Right ventricle myocardium inferior (tissue), 1 donor: ENCODE results near the gene KIAA0232. TPM values are rescaled to one million over a fixed set of nuclear protein-coding genes. Genes with fewer than 3 reads are reported as not detected.

Experiments used
- ATAC-seq: fragments of 200-7000 bp; cut with Tn5 transposase; one replicate; pipeline ENCODE4 v1.9.1; 2020; ENCODE audit warnings: mild to moderate bottlenecking, moderate library complexity
- DNase-seq: peaks from one replicate; pipeline ENCODE4 v3.0.0; 2021; ENCODE audit errors: missing footprints
- intact Hi-C: fragments of 100-400 bp; cut with DNase I; formaldehyde crosslinking; loops from one replicate; pipeline ENCODE4 v1.11.0; 2022
- total RNA-seq: library from RNA; stranded (reverse); fragmentation: NEBNext Ultra II Directional; extraction: Animal tissue kit (Norgen Biotek cat#: 25700); gene quantifications from one replicate; pipeline ENCODE4 v1.2.1, GENCODE V29; 2021
- donor health status: DM: no; HTN: yes; CAD: no; lungs with severe emphysema.

The KIAA0232 gene
- total RNA-seq, 1 donor from 2014 or later = 72.1 TPM

- ATAC-seq (no peak), DNase-seq (peak; percentile 83)
- intact Hi-C loops = loop anchor here (10.0 kb wide), 1 partner anchor 128 kb away; the partner anchor contains the start of gene TADA2B
Measured at GRCh38 chr4:6916587-6917460, 134.3 kb downstream of the KIAA0232 start.

DNA sequence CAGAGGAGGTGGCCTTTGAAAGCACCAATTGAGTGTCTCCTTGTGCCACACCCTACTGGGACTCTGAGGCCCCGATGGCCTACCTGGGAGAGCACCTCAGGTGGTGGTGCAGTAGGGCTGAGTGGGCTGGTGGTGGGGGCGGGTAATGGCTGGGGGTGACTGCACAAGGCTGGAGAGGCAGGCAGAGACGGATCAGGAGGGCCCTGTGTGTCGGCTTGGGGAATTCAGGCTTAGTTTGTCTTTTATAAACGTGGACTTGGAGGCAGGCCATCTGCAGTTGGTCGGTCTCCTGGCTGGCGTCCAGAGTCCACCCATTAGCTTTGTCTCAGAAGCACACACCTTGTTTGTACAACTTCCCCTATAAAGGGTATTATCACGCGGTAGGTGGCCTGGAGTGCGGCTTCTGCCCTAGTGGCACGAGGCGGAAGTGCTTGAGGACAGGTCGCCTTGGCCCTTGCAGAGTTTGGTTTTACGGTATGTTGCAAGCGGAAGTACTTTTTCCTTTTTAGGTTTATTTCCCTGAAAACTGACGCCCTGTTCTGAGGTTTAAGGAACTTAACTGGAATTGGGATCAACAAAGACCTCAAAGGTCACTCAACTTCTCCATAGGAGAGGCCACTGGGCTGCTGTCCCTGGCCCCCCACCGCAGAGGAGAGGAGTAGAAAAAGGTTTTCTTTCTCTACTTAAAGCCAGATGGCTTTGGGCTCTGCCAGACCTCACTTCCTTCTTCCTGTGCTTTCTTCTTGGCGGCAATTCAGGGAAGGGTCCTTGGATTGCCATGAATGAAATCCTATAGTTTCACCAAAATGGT is 135.1 kb downstream of the KIAA0232 start:
- peak; percentile 91 for DNase-seq
- intact Hi-C loops = loop anchor here (10.0 kb wide), 1 partner anchor 127 kb away; the partner anchor contains the start of gene TADA2B
- ATAC-seq = peak; percentile 67

GRCh38 chr4:6918338-6918737 is 135.8 kb downstream of the KIAA0232 start:
- DNase-seq = peak; percentile 57
- ATAC-seq = no peak
- intact Hi-C loops = loop anchor here (10.0 kb wide), 1 partner anchor 126 kb away; the partner anchor contains the start of gene TADA2B

DNA sequence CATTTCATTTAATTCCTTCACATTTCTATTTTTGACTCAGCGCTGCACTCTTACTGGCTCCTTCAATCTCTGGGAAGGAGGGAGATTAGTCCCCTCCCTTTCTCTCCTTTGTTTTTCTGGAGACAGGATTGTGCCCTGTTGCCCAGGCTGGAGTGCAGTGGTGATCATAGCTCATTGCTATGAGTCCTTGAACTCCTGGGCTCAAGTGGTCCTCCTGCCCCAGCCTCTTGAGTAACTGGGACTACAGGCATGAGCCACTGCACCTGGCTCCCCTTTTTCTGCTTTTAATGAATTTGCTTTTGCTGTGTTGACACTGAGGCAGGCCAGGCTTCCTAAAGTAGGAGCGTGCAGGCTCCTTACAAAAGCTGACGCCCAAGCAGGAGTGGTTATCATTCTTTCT is 137.6 kb downstream of the KIAA0232 start:
- intact Hi-C loops = no loop called here
- peak; percentile 27 for DNase-seq
- ATAC-seq = no peak

- ATAC-seq = no peak
- peak; percentile 44 for DNase-seq
- intact Hi-C loops = no loop called here
Measured at GRCh38 chr4:6923507-6923906, 141.0 kb downstream of the KIAA0232 start.

DNA sequence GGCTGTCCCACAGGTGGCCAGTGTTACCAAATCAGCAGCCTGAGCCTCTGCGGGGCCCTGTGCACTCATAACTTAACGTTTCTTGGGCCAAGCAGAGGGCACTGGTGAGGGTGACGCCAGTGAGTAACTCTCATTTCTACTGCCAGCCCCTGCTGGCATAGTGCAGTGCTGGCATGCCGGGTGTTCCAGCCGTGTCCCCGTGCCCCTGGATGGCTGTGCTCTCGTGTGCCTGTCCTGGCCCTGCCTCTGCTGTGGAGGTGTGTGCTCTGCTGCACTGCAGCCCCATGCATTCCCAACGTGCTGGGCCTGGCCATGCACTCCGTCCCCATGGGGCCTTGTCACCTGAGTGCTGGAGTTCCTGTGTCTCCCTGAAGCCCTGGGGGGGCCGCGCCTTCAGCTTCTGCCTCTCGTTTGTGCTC is 141.8 kb downstream of the KIAA0232 start:
- DNase-seq = peak; percentile 65
- intact Hi-C loops = no loop called here

GRCh38 chr4:6925357-6925836 is 142.9 kb downstream of the KIAA0232 start:
- peak; percentile 78 for DNase-seq
- intact Hi-C loops = loop anchor here (5.0 kb wide), 1 partner anchor 62 kb away; no protein-coding TSS in a partner anchor
- ATAC-seq = peak; percentile 44

More for the DNA sequence above, 141.8 kb downstream of the KIAA0232 start:
- ATAC-seq = peak; percentile 84

DNA sequence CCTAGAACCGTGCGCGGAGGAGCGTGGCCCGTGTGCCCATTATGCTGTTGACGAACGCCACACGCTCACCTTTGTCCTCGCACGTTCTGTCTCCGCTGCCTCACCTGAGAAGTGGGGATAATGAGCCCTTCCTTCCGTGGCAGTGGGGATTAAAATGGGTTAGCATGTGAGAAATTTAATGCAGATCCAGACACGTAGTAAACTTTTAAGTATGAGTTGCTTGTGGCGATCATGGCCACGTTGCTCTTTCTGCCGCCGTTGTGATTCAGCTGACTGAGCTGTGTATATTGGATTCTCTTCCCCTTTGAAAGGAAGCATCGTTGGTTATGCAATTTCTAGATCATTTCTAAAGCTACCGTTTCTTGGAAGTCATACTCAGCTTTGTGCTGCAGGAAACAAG is 143.6 kb downstream of the KIAA0232 start:
- DNase-seq = peak; percentile 68
- intact Hi-C loops = loop anchor here (5.0 kb wide), 1 partner anchor 61 kb away; no protein-coding TSS in a partner anchor
- peak; percentile 16 for ATAC-seq

DNA sequence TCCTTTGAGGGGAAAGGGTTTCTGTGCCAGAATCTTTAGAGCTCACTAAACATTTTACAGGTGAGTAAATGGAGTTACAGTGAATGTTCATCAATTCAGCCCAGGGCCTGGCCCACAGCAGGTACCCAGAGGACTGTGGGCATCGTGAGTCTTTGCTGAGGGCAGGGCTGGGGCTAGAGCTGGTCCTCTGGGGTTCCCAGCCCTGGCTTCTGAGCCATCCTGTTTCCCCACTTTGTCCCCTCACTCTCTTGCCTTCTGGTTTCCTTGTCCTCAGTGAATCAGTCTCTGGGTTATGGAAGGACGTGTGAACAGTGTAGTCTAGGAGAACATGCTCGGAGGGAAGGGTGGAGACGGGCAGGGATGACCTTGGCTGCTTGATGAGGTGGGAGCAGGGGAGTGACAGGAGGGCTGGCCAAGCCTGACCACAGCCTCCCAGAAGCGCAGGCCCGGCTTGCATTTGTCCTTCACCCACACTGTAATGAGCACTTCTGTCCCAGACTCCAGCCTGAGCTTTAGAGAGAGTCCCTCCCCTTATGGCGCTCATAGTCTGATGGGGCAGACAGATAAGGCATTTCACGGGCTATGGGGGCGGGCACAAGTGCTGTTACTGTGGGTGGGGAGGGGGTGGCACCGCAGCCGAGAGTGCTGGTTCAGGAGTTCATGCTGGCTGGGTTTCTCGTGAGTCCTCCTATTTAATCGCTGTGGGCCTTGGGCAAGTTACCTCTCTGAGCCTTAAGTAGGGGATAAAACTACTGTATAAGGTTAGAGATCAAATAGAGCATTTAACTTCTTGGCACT is 144.4 kb downstream of the KIAA0232 start:
- ATAC-seq (peak; percentile 9), DNase-seq (peak; percentile 77)
- intact Hi-C loops = loop anchor here (5.0 kb wide), 1 partner anchor 60 kb away; no protein-coding TSS in a partner anchor

DNA sequence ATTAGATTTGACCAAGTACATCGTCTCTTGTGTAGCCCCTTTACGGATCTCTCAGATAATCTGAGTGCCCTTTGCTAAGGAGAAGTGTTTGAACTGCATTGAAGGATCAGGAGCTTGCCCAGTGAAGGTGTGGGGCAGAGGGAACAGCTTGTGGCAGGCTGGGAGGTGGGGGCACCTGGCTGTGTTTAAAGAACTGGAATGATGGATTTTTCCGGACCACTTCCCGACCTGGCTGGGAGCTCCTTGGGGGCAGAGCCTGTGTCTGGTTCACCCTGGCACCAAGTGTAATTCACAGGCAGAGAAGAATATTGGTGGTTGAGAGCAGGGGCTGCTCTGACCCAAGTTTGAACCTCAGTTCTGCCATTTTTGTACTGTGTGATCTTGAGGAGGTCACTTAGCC is 145.6 kb downstream of the KIAA0232 start:
- ATAC-seq (no peak), DNase-seq (no peak)
- intact Hi-C loops = loop anchor here (5.0 kb wide), 1 partner anchor 59 kb away; no protein-coding TSS in a partner anchor

- intact Hi-C loops = loop anchor here (5.0 kb wide), 1 partner anchor 58 kb away; no protein-coding TSS in a partner anchor
- ATAC-seq = peak; percentile 56
- no peak for DNase-seq
Measured at GRCh38 chr4:6929339-6929811, 146.8 kb downstream of the KIAA0232 start.

- intact Hi-C loops = loop anchor here (5.0 kb wide), 1 partner anchor 57 kb away; no protein-coding TSS in a partner anchor
- no peak for DNase-seq
- ATAC-seq = no peak
Measured at GRCh38 chr4:6929812-6930464, 147.4 kb downstream of the KIAA0232 start.

DNA sequence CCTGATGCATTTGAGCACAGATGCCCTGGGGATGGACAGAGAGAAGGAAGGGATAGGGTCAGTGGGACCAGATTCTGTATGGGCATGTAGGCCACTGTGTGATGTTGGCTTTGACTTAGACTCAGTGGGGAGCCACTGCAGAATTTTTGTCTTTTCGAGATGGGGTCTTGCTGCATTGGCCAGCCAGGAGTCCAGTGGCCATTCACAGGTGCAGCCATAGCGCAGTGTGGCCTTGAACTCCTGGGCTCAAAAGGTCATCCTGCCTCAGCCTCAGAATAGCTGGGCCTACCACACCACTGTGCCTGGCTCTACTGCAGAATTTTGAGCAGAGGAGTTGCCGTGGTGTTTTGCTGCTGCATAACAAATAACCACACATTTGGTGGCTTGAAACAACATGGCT is 149.9 kb downstream of the KIAA0232 start:
- ATAC-seq (no peak), DNase-seq (no peak)
- intact Hi-C loops = no loop called here

GRCh38 chr4:6932918-6933317 is 150.4 kb downstream of the KIAA0232 start:
- intact Hi-C loops = no loop called here
- no peak for DNase-seq
- no peak for ATAC-seq
